GM12878 (cell line): ENCODE measurements around the gene RIT1. TPM values are rescaled to one million over a fixed set of nuclear protein-coding genes. Genes with fewer than 3 reads are reported as not detected.

Source experiments
- ASH2L ChIP-seq: fragments of 300-600, 200-600 bp; sonication (generic); IDR thresholded peaks from 2 replicates; pipeline ENCODE4 v1.6.1; 2017; ENCODE audit warnings: low read depth, mild to moderate bottlenecking, borderline replicate concordance
- MXI1 ChIP-seq: fragments of 150-350 bp; IDR thresholded peaks from 2 replicates; pipeline ENCODE4 v1.6.1; 2011; ENCODE audit warnings: low read depth, mild to moderate bottlenecking, inconsistent platforms, low read length, improper control_type of control experiment
- STAT3 ChIP-seq: IDR thresholded peaks from 2 replicates; pipeline ENCODE4 v1.6.1; 2011; ENCODE audit warnings: low read depth, low read length, improper control_type of control experiment
- polyA plus RNA-seq, 11 experiments: library from polyadenylated mRNA; depleted of rRNA in 4 of 11; unstranded in 6 of 11; stranded (reverse) in 5 of 11; fragments of >200 nt; fragmentation: Nextera tagmentation in 4 of 11; fragmentation: Illumina TruSeq in 1 of 11; extraction: Ambion mirVana in 4 of 11; extraction: Trizol in 1 of 11; gene quantifications; 1 replicate in 1 of 11; 2 replicates in 10 of 11; pipeline versions ENCODE4 v1.2.1 to v1.2.3, GENCODE V29; 2011 to 2016; ENCODE audit warnings: inconsistent platforms in 2 of 11, missing spikeins in 2 of 11, low read depth in 1 of 11
- total RNA-seq, 4 experiments: library from RNA; depleted of rRNA in 3 of 4; stranded (reverse); fragments of >200 nt in 3 of 4; fragmentation: Illumina TruSeq in 1 of 4; extraction: Trizol in 1 of 4; gene quantifications; 2 replicates each; pipeline versions ENCODE4 v1.2.1 to v1.2.3, GENCODE V29; 2013 to 2021
- TF ChIP-seq, protein P1 (sequence below): IDR thresholded peaks from 2 replicates; pipeline ENCODE4 v1.6.1; 2012; ENCODE audit warnings: low read depth, low read length, improper control_type of control experiment
- TF ChIP-seq, protein P2 (sequence below): fragments of 450-650 bp; IDR thresholded peaks from 2 replicates; pipeline ENCODE4 v1.6.1; 2017; ENCODE audit warnings: mild to moderate bottlenecking, low read depth, inconsistent platforms; ENCODE audit not compliant: poor library complexity, severe bottlenecking
- TF ChIP-seq, protein P3 (sequence below): fragments of 450-650 bp; IDR thresholded peaks from 2 replicates; pipeline ENCODE4 v1.6.1; 2016; ENCODE audit warnings: mild to moderate bottlenecking, moderate library complexity, borderline replicate concordance
- TF ChIP-seq, protein P4 (sequence below): IDR thresholded peaks from 2 replicates; pipeline ENCODE4 v1.6.1; 2011; ENCODE audit warnings: borderline replicate concordance, low read depth, mild to moderate bottlenecking, moderate library complexity, low read length; ENCODE audit not compliant: insufficient read depth, poor library complexity, severe bottlenecking
- TF ChIP-seq, protein P5 (sequence below): IDR thresholded peaks from 2 replicates; pipeline ENCODE4 v1.6.1; 2011; ENCODE audit warnings: low read depth, low read length, improper control_type of control experiment, borderline replicate concordance
- TF ChIP-seq, protein P6 (sequence below): fragments of 450-650 bp; IDR thresholded peaks from 2 replicates; pipeline ENCODE4 v1.6.1; 2018; ENCODE audit warnings: borderline replicate concordance, mild to moderate bottlenecking; ENCODE audit not compliant: partially characterized antibody

Gene RIT1
- total and polyA plus RNA-seq, 10 of the 15 experiments (the other 5 are each of a cell fraction or from before 2014, with no cell fraction given) = 6.8 to 61.5 (median 13.7) TPM

DNA sequence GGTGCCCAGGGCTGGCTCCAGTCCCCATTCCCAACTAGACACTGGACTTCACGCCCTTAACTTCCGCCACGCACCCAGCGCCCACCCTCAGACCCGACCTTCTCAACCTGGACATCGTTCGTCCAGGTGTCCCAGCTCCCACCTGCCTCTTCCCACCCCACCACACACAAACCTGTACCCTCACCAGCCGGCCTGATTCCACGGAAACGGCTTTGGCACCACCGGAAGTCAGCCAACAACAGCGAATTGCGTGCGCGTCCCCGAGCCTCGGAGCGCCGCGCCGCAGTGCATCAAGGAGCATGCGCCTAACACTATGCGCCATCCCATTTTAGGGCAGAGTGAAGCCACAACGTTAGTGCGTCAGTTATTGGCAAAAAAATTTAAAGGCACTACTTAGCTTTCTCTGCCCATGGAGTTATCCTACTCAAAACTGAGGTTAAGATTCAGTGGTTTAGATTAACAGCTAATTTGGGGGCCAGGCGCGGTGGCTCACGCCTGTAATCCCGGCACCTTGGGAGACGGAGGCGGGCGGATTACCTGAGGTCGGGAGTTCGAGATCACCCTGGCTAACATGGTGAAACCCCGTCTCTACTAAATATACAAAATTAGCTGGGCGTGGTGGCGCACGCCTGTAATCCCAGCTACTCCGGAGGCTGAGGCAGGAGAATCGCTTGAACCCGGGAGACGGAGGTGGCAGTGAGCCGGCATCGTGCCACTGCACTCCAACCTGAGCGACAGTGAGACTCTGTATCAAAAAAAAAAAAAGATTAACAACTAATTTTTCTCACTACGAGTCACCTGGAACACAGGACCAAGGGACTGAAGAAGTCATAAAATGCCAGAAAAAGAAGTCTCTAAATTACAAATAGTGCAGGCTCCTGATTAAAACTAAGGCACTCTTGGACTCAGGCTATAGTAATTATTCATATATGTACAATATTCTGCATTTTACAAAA lies 53.9 kb downstream of the RIT1 start, which contains the start of gene GON4L (continued):
- TF ChIP-seq, protein P1, sequence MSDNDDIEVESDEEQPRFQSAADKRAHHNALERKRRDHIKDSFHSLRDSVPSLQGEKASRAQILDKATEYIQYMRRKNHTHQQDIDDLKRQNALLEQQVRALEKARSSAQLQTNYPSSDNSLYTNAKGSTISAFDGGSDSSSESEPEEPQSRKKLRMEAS = 0 out of 2 replicates have a peak, but pooled peaks have one; percentile 45
- peak; percentile 85 for TF ChIP-seq MXI1
- TF ChIP-seq ASH2L = no peak
- TF ChIP-seq, protein P2, sequence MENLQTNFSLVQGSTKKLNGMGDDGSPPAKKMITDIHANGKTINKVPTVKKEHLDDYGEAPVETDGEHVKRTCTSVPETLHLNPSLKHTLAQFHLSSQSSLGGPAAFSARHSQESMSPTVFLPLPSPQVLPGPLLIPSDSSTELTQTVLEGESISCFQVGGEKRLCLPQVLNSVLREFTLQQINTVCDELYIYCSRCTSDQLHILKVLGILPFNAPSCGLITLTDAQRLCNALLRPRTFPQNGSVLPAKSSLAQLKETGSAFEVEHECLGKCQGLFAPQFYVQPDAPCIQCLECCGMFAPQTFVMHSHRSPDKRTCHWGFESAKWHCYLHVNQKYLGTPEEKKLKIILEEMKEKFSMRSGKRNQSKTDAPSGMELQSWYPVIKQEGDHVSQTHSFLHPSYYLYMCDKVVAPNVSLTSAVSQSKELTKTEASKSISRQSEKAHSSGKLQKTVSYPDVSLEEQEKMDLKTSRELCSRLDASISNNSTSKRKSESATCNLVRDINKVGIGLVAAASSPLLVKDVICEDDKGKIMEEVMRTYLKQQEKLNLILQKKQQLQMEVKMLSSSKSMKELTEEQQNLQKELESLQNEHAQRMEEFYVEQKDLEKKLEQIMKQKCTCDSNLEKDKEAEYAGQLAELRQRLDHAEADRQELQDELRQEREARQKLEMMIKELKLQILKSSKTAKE = peak; percentile 14
- TF ChIP-seq, protein P3, sequence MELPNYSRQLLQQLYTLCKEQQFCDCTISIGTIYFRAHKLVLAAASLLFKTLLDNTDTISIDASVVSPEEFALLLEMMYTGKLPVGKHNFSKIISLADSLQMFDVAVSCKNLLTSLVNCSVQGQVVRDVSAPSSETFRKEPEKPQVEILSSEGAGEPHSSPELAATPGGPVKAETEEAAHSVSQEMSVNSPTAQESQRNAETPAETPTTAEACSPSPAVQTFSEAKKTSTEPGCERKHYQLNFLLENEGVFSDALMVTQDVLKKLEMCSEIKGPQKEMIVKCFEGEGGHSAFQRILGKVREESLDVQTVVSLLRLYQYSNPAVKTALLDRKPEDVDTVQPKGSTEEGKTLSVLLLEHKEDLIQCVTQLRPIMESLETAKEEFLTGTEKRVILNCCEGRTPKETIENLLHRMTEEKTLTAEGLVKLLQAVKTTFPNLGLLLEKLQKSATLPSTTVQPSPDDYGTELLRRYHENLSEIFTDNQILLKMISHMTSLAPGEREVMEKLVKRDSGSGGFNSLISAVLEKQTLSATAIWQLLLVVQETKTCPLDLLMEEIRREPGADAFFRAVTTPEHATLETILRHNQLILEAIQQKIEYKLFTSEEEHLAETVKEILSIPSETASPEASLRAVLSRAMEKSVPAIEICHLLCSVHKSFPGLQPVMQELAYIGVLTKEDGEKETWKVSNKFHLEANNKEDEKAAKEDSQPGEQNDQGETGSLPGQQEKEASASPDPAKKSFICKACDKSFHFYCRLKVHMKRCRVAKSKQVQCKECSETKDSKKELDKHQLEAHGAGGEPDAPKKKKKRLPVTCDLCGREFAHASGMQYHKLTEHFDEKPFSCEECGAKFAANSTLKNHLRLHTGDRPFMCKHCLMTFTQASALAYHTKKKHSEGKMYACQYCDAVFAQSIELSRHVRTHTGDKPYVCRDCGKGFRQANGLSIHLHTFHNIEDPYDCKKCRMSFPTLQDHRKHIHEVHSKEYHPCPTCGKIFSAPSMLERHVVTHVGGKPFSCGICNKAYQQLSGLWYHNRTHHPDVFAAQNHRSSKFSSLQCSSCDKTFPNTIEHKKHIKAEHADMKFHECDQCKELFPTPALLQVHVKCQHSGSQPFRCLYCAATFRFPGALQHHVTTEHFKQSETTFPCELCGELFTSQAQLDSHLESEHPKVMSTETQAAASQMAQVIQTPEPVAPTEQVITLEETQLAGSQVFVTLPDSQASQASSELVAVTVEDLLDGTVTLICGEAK = peak; percentile 84; the same call in 1 of the 2 replicates
- no peak for TF ChIP-seq STAT3
- TF ChIP-seq, protein P4, sequence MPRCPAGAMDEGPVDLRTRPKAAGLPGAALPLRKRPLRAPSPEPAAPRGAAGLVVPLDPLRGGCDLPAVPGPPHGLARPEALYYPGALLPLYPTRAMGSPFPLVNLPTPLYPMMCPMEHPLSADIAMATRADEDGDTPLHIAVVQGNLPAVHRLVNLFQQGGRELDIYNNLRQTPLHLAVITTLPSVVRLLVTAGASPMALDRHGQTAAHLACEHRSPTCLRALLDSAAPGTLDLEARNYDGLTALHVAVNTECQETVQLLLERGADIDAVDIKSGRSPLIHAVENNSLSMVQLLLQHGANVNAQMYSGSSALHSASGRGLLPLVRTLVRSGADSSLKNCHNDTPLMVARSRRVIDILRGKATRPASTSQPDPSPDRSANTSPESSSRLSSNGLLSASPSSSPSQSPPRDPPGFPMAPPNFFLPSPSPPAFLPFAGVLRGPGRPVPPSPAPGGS = no peak
- TF ChIP-seq, protein P5, sequence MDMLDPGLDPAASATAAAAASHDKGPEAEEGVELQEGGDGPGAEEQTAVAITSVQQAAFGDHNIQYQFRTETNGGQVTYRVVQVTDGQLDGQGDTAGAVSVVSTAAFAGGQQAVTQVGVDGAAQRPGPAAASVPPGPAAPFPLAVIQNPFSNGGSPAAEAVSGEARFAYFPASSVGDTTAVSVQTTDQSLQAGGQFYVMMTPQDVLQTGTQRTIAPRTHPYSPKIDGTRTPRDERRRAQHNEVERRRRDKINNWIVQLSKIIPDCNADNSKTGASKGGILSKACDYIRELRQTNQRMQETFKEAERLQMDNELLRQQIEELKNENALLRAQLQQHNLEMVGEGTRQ = no peak
- TF ChIP-seq, protein P6, sequence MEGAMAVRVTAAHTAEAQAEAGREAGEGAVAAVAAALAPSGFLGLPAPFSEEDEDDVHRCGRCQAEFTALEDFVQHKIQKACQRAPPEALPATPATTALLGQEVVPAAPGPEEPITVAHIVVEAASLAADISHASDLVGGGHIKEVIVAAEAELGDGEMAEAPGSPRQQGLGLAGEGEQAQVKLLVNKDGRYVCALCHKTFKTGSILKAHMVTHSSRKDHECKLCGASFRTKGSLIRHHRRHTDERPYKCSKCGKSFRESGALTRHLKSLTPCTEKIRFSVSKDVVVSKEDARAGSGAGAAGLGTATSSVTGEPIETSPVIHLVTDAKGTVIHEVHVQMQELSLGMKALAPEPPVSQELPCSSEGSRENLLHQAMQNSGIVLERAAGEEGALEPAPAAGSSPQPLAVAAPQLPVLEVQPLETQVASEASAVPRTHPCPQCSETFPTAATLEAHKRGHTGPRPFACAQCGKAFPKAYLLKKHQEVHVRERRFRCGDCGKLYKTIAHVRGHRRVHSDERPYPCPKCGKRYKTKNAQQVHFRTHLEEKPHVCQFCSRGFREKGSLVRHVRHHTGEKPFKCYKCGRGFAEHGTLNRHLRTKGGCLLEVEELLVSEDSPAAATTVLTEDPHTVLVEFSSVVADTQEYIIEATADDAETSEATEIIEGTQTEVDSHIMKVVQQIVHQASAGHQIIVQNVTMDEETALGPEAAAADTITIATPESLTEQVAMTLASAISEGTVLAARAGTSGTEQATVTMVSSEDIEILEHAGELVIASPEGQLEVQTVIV = peak; percentile 68
